ENCODE measurements around the gene JAKMIP1.

Gene JAKMIP1

GRCh38 chr4:6201580-6202091, 1.3 kb upstream of the JAKMIP1 start:
- no peak for DNase-seq (ENCODE audit: low read depth in 3 of 3)

DNA sequence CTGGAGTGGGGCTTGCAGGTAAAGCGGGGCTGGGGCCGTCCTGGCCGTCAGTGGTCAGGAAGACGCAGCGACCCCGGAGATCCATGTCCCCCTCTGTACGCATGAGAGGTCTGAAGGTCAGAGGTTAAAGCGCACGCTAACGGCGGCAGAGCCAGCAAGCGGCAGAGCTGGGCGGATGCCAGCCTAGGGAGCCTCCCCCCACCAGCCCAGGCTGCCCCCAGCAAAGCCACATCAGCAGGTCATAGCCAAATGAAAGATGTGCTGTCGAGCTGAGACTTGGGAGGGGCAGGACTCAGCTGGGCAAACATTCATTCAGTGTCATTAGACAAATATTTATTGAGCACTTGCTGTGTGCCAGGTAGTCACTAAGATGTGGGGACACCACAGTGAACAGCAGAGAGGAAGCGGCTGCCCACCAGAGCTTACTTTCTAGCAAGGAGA, 593 bp upstream of the JAKMIP1 start:
- DNase-seq (ENCODE audit: low read depth in 3 of 3), result no peak

DNA sequence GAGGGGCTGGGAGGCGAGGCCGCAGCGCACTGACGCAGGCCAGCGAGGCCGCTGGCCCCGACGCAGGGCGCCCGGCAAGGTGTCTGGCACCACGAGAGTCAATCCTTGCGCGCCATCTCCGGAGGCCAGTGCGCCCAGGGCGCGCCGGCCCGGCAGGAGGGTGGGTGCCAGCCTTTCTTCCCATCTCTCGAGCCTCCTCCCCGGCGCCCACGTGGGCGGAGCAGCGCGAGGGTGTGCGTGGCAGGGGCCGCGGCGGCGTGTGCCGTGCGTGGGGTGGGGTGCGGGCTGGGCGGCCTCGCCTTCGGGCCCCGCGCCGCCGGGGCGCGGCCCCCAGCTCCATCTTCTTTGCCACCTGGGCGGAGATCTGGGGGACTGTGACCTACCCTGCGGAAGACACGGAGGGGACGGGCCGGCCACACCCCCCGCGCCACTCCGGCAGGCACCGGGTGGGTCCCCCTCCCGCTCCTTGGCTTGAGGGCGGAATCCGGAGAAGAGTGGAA, 877 bp downstream of the JAKMIP1 start:
- no peak for DNase-seq (ENCODE audit: low read depth in 3 of 3)

GRCh38 chr4:6198768-6199421, 1.5 kb downstream of the JAKMIP1 start:
- no peak for DNase-seq (ENCODE audit: low read depth in 3 of 3)

- peak in 2 of 3 donors; percentile 32 to 52 for DNase-seq (ENCODE audit: low read depth in 3 of 3)
These were observed 2.1 kb downstream of the JAKMIP1 start for GRCh38 chr4:6198278-6198677.

- DNase-seq (ENCODE audit: low read depth in 3 of 3), result no peak
These were observed 2.7 kb downstream of the JAKMIP1 start for GRCh38 chr4:6197433-6198174.

GRCh38 chr4:6196871-6197270, 3.5 kb downstream of the JAKMIP1 start:
- DNase-seq (ENCODE audit: low read depth in 3 of 3), result no peak

DNA sequence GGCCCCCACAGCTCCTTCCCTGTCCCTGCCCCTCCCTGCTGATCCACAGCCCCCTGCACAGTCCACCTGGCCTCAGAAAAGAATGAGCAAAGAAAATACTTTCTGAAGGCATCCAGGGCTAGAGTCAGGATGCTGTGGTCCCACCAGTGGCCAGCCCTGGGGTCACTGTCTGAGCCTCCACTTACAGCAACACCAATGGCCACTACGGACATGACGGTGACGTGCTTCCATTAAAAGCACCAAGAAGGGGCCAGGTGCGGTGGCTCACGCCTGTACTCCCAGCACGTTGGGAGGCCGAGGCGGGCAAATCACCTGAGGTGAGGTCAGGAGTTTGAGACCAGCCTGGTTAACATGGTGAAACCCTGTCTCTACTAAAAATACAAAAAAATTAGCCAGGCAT, 4.0 kb downstream of the JAKMIP1 start:
- no peak for DNase-seq (ENCODE audit: low read depth in 3 of 3)

DNA sequence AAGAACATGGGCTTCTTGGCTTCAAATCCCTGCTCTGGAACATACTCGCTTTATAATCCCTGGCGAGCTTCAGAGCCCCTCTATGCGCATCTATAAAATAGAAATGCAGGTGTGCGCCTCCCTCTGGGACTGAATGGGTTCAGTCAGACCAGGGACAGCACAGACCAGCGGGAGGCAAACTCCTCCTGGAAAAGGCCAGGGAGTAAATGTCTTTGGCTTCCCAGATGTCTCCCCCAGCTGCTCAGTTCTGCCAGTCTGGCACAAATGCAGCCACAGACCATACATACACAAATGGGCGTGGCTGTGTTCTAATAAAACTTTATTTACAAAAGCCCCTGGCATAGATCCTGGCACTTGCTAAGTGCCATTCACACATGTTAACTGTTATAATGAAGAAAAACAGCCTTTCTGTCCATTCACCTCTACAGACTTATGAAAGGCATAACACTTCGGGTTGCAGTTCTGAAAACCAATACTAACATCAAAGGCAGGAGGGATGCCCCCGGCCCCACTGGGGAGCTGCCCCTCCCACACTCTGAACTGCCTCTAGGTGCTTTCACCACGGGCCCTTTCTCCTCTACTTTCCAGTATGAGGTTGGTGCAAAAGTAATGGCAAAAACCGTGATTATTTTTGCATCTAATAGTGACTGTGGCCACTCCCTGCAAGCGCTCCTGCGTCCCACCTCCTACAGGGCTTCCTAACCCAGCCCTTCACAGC, 4.6 kb downstream of the JAKMIP1 start:
- no peak for DNase-seq (ENCODE audit: low read depth in 3 of 3)

DNA sequence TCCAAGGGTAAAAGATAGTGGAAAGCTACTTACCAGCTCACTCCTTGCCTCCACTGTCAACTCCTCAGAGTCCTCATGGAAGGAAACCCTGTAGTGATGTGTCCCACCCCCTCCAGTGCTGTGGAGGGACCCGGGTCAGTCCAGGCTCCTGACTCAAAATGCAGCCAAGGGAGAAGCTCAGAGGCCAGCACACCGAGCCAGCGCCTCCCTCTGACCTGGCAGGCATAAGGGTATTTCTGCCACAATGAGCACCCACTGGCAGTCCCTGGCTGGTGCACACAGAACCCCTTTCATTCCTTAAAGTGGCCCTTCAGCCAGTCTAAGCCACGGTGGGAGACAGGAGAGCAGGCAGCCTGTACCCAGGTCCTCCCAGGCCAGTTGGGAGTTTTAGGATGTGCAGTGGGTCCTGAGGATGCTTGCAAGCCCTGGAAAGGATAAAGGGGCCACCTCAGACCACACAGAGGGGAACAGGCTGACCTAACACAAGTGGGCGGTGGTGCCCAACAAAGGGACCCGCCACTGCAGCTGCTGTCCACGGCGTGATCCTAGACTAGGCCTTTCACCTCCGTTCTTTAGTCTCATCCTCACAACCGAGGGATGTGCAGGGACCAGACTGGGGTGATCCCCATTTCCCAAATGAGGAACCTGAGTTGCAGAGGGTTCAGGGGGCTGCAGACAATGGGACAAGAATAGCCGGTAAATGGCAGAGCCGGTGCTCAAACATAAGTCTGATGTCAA, 5.7 kb downstream of the JAKMIP1 start:
- DNase-seq (ENCODE audit: low read depth in 3 of 3), result no peak

DNA sequence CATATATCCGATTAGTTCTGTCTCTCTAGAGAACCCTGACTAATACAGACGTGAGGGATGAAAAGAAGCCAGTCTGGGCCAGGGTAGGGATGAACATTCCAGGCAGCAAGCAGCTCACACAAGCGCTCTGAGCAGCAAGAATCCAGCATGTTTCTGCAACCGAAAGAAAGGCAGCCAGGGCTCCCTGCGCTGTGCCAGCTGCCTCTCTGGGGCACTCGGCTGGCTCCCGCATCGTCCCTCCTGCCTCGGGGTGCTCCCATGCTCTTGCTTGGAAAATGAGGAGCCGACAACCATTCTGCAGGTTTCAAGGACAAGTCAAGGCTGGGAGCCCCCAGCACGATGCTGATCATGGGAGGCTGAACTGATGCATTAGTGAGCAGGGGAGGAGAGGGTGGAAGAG, 7.0 kb downstream of the JAKMIP1 start:
- no peak for DNase-seq (ENCODE audit: low read depth in 3 of 3)

GRCh38 chr4:6192245-6192644, 8.1 kb downstream of the JAKMIP1 start:
- no peak for DNase-seq (ENCODE audit: low read depth in 3 of 3)

DNA sequence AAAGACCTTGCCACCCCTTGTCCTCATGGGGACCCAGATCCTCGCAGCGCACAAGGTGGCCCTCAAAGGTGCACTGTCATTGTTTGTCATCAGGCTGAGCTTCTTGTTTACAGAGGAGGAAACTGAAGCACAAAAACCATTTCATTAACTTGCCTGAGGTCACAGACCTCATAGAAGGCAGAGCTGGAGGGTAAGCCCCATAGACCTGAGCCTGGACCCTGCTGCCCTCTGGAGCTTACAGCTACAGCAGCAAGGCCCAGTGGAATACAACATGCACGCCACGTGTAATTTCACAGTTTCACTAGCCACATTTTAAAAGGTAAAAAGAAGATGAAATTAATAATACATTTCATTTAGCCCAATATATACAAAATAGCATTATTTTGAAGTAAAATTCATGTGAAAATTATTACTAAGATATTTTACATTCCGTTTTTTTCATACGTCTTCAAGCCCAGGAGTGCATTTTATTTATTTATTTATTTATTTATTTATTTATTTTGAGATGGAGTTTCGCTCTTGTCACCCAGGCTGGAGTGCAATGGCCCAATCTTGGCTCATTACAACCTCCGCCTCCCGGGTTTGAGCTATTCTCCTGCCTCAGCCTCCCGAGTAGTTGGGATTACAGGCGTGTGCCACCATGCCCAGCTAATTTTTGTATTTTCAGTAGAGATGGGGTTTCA, 8.8 kb downstream of the JAKMIP1 start:
- DNase-seq (ENCODE audit: low read depth in 3 of 3), result no peak

DNA sequence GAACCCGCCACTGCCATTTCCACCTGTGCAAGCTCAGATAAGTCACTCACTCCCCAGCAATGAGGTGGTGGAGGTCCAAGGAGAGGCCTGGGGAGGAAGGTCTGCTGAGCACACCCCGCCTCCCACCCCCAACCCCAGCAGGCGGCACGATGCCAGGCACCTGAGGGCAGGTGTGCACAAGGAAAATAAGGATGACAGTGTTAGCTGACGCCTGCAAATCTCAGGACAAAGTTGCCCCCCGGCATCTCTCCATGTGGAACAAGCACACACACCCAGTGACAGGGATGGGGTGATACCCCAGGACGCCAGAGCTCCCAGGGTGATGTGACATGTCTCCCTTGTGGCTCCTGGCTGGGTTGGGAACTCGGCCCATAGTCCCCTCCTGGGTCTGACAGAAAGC, 9.9 kb downstream of the JAKMIP1 start:
- DNase-seq (ENCODE audit: low read depth in 3 of 3), result no peak

- DNase-seq (ENCODE audit: low read depth in 3 of 3), result no peak
These were observed 10.8 kb downstream of the JAKMIP1 start for GRCh38 chr4:6189511-6189910.

DNA sequence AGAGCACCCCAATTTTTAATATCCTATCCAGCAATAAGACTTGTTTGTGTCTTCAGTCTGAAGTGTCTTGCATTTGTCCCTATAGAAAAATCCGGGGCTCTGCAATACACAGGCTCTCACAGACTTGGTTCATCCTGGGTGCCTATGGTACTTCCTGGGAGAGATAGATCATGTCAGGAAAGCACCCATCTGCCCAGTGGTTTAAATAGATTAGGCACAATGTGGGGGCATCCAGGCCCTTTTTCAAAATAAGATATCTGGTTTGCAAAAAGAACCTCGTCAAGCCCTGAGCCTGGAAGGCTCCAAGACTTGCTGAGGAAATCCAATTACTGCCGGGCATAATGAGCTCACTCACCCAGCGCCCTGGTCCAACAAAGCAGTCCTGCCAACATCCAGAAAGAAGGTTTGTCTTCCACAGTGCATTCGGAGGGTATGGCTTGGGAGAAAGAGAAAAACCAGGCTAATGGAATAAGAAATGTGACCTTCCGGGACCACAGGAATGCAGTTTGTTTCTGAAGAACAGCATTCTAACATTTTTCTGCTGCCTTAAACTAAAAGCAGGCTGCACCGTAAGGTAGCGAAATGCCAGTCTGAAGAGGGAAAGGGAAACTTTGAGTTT, 11.6 kb downstream of the JAKMIP1 start:
- no peak for DNase-seq (ENCODE audit: low read depth in 3 of 3)

DNA sequence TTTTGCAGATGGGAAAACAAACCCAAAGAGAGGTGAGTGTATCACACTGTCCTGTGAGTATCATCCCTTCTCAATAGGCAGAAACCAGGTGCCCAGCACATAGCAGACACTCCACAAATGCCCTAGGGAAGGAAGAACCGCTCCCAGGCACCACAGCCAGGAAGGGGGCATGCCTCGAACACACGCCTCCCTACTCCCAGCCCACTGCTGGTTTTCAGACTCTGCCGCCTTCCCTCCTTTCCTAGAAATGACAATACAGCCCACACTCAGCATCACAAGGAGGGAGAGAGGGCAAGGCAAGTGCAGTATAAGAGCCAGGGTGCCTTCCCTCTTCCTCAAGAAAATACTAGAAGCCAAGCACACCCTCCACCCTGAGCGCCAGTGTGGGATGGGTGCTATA, 16.2 kb downstream of the JAKMIP1 start:
- DNase-seq (ENCODE audit: low read depth in 3 of 3), result no peak

GRCh38 chr4:6183740-6184139, 16.6 kb downstream of the JAKMIP1 start:
- DNase-seq (ENCODE audit: low read depth in 3 of 3), result no peak

- DNase-seq (ENCODE audit: low read depth in 3 of 3), result no peak
These were observed 17.7 kb downstream of the JAKMIP1 start for GRCh38 chr4:6182376-6183280.
